Activated naive CD4-positive, alpha-beta T cell treated with anti-CD3 and anti-CD28 coated beads for 36 hours (primary cell): ENCODE data around the gene KLHL1. TPM values are rescaled to one million over a fixed set of nuclear protein-coding genes. Genes with fewer than 3 reads are reported as not detected.

Experiments
- CTCF ChIA-PET: fragments of 350-600 bp; sonication (Branson Sonifier 250); formaldehyde crosslinking; loops from one replicate; lab custom pipeline; 2021; ENCODE audit warnings: antibody characterized with exemption; lab: Charles Lee
- DNase-seq: peaks from one replicate; pipeline ENCODE4 v3.0.0-alpha.2; 2020
- H3K27ac Mint-ChIP-seq: one replicate; pipeline ENCODE4 v1.8.0; 2021; ENCODE audit warnings: mild to moderate bottlenecking, mixed read lengths
- H3K27me3 Mint-ChIP-seq: one replicate; pipeline ENCODE4 v1.8.0; 2021; ENCODE audit warnings: low read depth, mixed read lengths
- H3K36me3 Mint-ChIP-seq: one replicate; pipeline ENCODE4 v1.8.0; 2021; ENCODE audit warnings: low read depth, mixed read lengths
- H3K4me1 Mint-ChIP-seq: one replicate; pipeline ENCODE4 v1.8.0; 2021; ENCODE audit warnings: low read depth, mixed read lengths
- H3K4me3 Mint-ChIP-seq: one replicate; pipeline ENCODE4 v1.8.0; 2021; ENCODE audit warnings: mild to moderate bottlenecking, moderate library complexity, mixed read lengths
- H3K9me3 Mint-ChIP-seq: one replicate; pipeline ENCODE4 v1.8.0; 2021; ENCODE audit warnings: mixed read lengths
- intact Hi-C: fragments of 100-400 bp; cut with micrococcal nuclease; formaldehyde crosslinking; loops from one replicate; pipeline ENCODE4 v1.15.1; 2023
- total RNA-seq, 2 experiments: library from RNA; stranded (reverse); gene quantifications; one replicate each; pipeline ENCODE4 v1.2.3, GENCODE V29; 2021

KLHL1 gene
- total RNA-seq, 2 experiments from 2014 or later: not detected

GRCh38 chr13:69817333-69817869 lies 290.9 kb downstream of the KLHL1 start:
- no peak for DNase-seq
- Mint-ChIP-seq H3K36me3 (no peaks in the 10 kb centered on the region), H3K9me3 (peaks cover 7% of the 10 kb centered on the region), H3K4me1 (no peaks in the 10 kb centered on the region), H3K4me3 (no peak overlapping the region), H3K27ac (no peak overlapping the region), H3K27me3 (no peaks in the 10 kb centered on the region)
- intact Hi-C loops: no loop called here
- CTCF ChIA-PET: interaction anchor here (0.6 kb wide), 1 partner anchor 201 kb away, joined by 4 read pairs; no protein-coding TSS in a partner anchor

- H3K4me3 Mint-ChIP-seq: no peak overlapping the region
- no peak for DNase-seq
- CTCF ChIA-PET: no interaction called here
- no peaks in the 10 kb centered on the region for H3K27me3 Mint-ChIP-seq
- intact Hi-C loops: no loop called here
- H3K27ac Mint-ChIP-seq: peak overlapping the region; percentile 34
- peaks cover 9% of the 10 kb centered on the region for H3K9me3 Mint-ChIP-seq
- H3K36me3 Mint-ChIP-seq: no peaks in the 10 kb centered on the region
- no peaks in the 10 kb centered on the region for H3K4me1 Mint-ChIP-seq
These were observed 299.1 kb downstream of the KLHL1 start for GRCh38 chr13:69809152-69809551.

- H3K4me1 Mint-ChIP-seq: no peaks in the 10 kb centered on the region
- no peak overlapping the region for H3K4me3 Mint-ChIP-seq
- peaks cover 2% of the 10 kb centered on the region for H3K9me3 Mint-ChIP-seq
- H3K27me3 Mint-ChIP-seq: no peaks in the 10 kb centered on the region
- no peak for DNase-seq
- CTCF ChIA-PET: no interaction called here
- no peaks in the 10 kb centered on the region for H3K36me3 Mint-ChIP-seq
- intact Hi-C loops: no loop called here
- H3K27ac Mint-ChIP-seq: no peak overlapping the region
These were observed 312.0 kb downstream of the KLHL1 start for GRCh38 chr13:69796256-69796655.

- Mint-ChIP-seq H3K27ac (no peak overlapping the region), H3K4me1 (no peaks in the 10 kb centered on the region), H3K9me3 (peaks cover 2% of the 10 kb centered on the region), H3K27me3 (no peaks in the 10 kb centered on the region), H3K4me3 (no peak overlapping the region), H3K36me3 (no peaks in the 10 kb centered on the region)
- intact Hi-C loops: no loop called here
- CTCF ChIA-PET: no interaction called here
- DNase-seq: no peak
These were observed 314.3 kb downstream of the KLHL1 start for GRCh38 chr13:69793783-69794453.

- no peak overlapping the region for H3K27ac Mint-ChIP-seq
These were observed 331.3 kb downstream of the KLHL1 start for GRCh38 chr13:69776937-69777336.

GRCh38 chr13:69769608-69770007 lies 338.6 kb downstream of the KLHL1 start:
- H3K4me1 Mint-ChIP-seq: no peaks in the 10 kb centered on the region
- H3K9me3 Mint-ChIP-seq: peaks cover 2% of the 10 kb centered on the region
- no peaks in the 10 kb centered on the region for H3K27me3 Mint-ChIP-seq
- DNase-seq: no peak
- CTCF ChIA-PET: no interaction called here
- intact Hi-C loops: no loop called here
- H3K4me3 Mint-ChIP-seq: no peak overlapping the region
- no peaks in the 10 kb centered on the region for H3K36me3 Mint-ChIP-seq
- H3K27ac Mint-ChIP-seq: no peak overlapping the region

More at GRCh38 chr13:69776937-69777336, 331.3 kb downstream of the KLHL1 start:
- CTCF ChIA-PET: no interaction called here
- Mint-ChIP-seq H3K4me1 (no peaks in the 10 kb centered on the region), H3K27me3 (no peaks in the 10 kb centered on the region), H3K36me3 (no peaks in the 10 kb centered on the region), H3K9me3 (peaks cover 1% of the 10 kb centered on the region), H3K4me3 (no peak overlapping the region)
- no peak for DNase-seq
- intact Hi-C loops: no loop called here

GRCh38 chr13:69761581-69761980 lies 346.7 kb downstream of the KLHL1 start:
- Mint-ChIP-seq H3K36me3 (no peaks in the 10 kb centered on the region), H3K27me3 (no peaks in the 10 kb centered on the region), H3K4me3 (no peak overlapping the region), H3K4me1 (no peaks in the 10 kb centered on the region), H3K27ac (no peak overlapping the region), H3K9me3 (peaks cover 1% of the 10 kb centered on the region)
- CTCF ChIA-PET: no interaction called here
- DNase-seq: no peak
- intact Hi-C loops: no loop called here

- Mint-ChIP-seq H3K4me3 (no peak overlapping the region), H3K36me3 (no peaks in the 10 kb centered on the region), H3K27ac (no peak overlapping the region), H3K9me3 (peaks cover 5% of the 10 kb centered on the region), H3K27me3 (no peaks in the 10 kb centered on the region), H3K4me1 (no peaks in the 10 kb centered on the region)
- CTCF ChIA-PET: no interaction called here
- DNase-seq: no peak
- intact Hi-C loops: no loop called here
These were observed 353.2 kb downstream of the KLHL1 start for GRCh38 chr13:69755101-69755500.

GRCh38 chr13:69751259-69751658 lies 357.0 kb downstream of the KLHL1 start:
- no peaks in the 10 kb centered on the region for H3K27me3 Mint-ChIP-seq
- peaks cover 11% of the 10 kb centered on the region for H3K9me3 Mint-ChIP-seq
- intact Hi-C loops: no loop called here
- CTCF ChIA-PET: no interaction called here
- no peaks in the 10 kb centered on the region for H3K4me1 Mint-ChIP-seq
- H3K36me3 Mint-ChIP-seq: no peaks in the 10 kb centered on the region
- no peak for DNase-seq
- no peak overlapping the region for H3K4me3 Mint-ChIP-seq
- H3K27ac Mint-ChIP-seq: no peak overlapping the region

GRCh38 chr13:69737129-69737935 lies 370.9 kb downstream of the KLHL1 start:
- no peak for DNase-seq
- intact Hi-C loops: no loop called here
- Mint-ChIP-seq H3K27ac (no peak overlapping the region), H3K36me3 (no peaks in the 10 kb centered on the region), H3K4me1 (no peaks in the 10 kb centered on the region), H3K9me3 (peaks cover 12% of the 10 kb centered on the region), H3K27me3 (no peaks in the 10 kb centered on the region), H3K4me3 (no peak overlapping the region)
- CTCF ChIA-PET: no interaction called here

- Mint-ChIP-seq H3K36me3 (no peaks in the 10 kb centered on the region), H3K4me3 (no peak overlapping the region), H3K4me1 (no peaks in the 10 kb centered on the region), H3K27ac (no peak overlapping the region), H3K27me3 (no peaks in the 10 kb centered on the region), H3K9me3 (peaks cover 7% of the 10 kb centered on the region)
- no peak for DNase-seq
- CTCF ChIA-PET: interaction anchor here (1.0 kb wide), 1 partner anchor 19 kb away, joined by 3 read pairs; no protein-coding TSS in a partner anchor
- intact Hi-C loops: no loop called here
These were observed 386.6 kb downstream of the KLHL1 start for GRCh38 chr13:69721631-69722030.

- intact Hi-C loops: no loop called here
- no peaks in the 10 kb centered on the region for H3K27me3 Mint-ChIP-seq
- H3K27ac Mint-ChIP-seq: no peak overlapping the region
- H3K4me3 Mint-ChIP-seq: no peak overlapping the region
- DNase-seq: no peak
- peaks cover 7% of the 10 kb centered on the region for H3K9me3 Mint-ChIP-seq
- CTCF ChIA-PET: no interaction called here
- H3K36me3 Mint-ChIP-seq: no peaks in the 10 kb centered on the region
- H3K4me1 Mint-ChIP-seq: no peaks in the 10 kb centered on the region
These were observed 387.8 kb downstream of the KLHL1 start for GRCh38 chr13:69720278-69720983.
